Measurements from ENCODE around the gene TAF5. TPM values are rescaled to one million over a fixed set of nuclear protein-coding genes. Genes with fewer than 3 reads are reported as not detected.

Gene TAF5
- total and polyA plus RNA-seq, 10 of the 15 experiments (the other 5 are each of a cell fraction or from before 2014, with no cell fraction given) = 3.7 to 9.2 (median 7.3) TPM

GRCh38 chr10:103423748-103424147, 56.0 kb downstream of the TAF5 start:
- no peaks in the 10 kb centered on the region for H3K79me2 ChIP-seq (ENCODE audit: control insufficient read depth, insufficient read depth, low read length)
- no TSS peak for BruUV-seq (replicated peaks)
- intact Hi-C loops (cut with micrococcal nuclease; ENCODE audit: unreplicated experiment) (no loop called here), in situ Hi-C loops (cut with MboI) (no loop called here)
- WGBS (ENCODE audit: insufficient coverage, insufficient replicate concordance, low lambda C conversion rate, missing lambda C conversion rate) = 85% methylated on average over 5 of the region's 5 CpGs
- no peaks in the 10 kb centered on the region for H4K20me1 ChIP-seq (ENCODE audit: control insufficient read depth, insufficient read depth)
- ChIA-PET SMC1A (ENCODE audit: uncharacterized antibody, unreplicated experiment) (interaction anchor here (0.7 to 1.8 kb wide), 5 partner anchors 35 to 72 kb away, joined by 3 to 10 read pairs (median 3); no protein-coding TSS in a partner anchor), POLR2A (interaction anchor here (1.0 kb wide), 1 partner anchor 67 kb away, joined by 3 read pairs; no protein-coding TSS in a partner anchor), RAD21 (ENCODE audit: unreplicated experiment) (no interaction called here), CTCF (interaction anchor here (1.0 to 2.5 kb wide), 8 partner anchors 8 to 67 kb away, joined by 3 to 11 read pairs (median 6); no protein-coding TSS in a partner anchor)
- FAIRE-seq (no peak), DNase-seq (ENCODE audit: low read depth, low spot score) (no peak), ATAC-seq (no peak)
- H3K4me2 ChIP-seq (ENCODE audit: control insufficient read depth, insufficient read depth) = no peak overlapping the region
- no peaks in the 10 kb centered on the region for H3K4me1 ChIP-seq (ENCODE audit: control insufficient read depth, insufficient read depth, low read length)
- TF ChIP-seq SPI1 (IDR thresholded peaks at IDR 0.05; ENCODE audit: borderline replicate concordance, insufficient read depth, low read depth, low read length) (no peak), ZBTB4 (CRISPR knock-in tag; IDR thresholded peaks at IDR 0.05) (no peak), GABPA (IDR thresholded peaks at IDR 0.05; ENCODE audit: low read depth) (no peak), NRF1 (conservative IDR thresholded peaks at IDR 0.05; ENCODE audit: low read depth, low read length) (no peak), POLR2AphosphoS2 (IDR thresholded peaks at IDR 0.05; ENCODE audit: low read depth, low read length) (no peak), SRF (IDR thresholded peaks at IDR 0.05; ENCODE audit: low read depth in 2 of 2, low read length in 2 of 2) (no peak), EZH2 (IDR thresholded peaks at IDR 0.05; ENCODE audit: borderline replicate concordance, control insufficient read depth, low read depth, low read length) (no peak), RELA (IDR thresholded peaks at IDR 0.05; ENCODE audit: borderline replicate concordance, partially characterized antibody) (no peak), MYC (IDR thresholded peaks at IDR 0.05; ENCODE audit: insufficient read depth, insufficient read length, insufficient replicate concordance, low read length, severe bottlenecking) (no peak), TCF3 (IDR thresholded peaks at IDR 0.05; ENCODE audit: borderline replicate concordance, insufficient read depth, low read depth, low read length) (no peak), CBX3 (IDR thresholded peaks at IDR 0.05; ENCODE audit: borderline replicate concordance, low read depth) (no peak), SIN3A (IDR thresholded peaks at IDR 0.05; ENCODE audit: low read depth, low read length) (no peak), KLF5 (IDR thresholded peaks at IDR 0.05; ENCODE audit: partially characterized antibody) (no peak), TCF7 (IDR thresholded peaks at IDR 0.05; ENCODE audit: borderline replicate concordance) (no peak)
- TF ChIP-seq, protein P1, sequence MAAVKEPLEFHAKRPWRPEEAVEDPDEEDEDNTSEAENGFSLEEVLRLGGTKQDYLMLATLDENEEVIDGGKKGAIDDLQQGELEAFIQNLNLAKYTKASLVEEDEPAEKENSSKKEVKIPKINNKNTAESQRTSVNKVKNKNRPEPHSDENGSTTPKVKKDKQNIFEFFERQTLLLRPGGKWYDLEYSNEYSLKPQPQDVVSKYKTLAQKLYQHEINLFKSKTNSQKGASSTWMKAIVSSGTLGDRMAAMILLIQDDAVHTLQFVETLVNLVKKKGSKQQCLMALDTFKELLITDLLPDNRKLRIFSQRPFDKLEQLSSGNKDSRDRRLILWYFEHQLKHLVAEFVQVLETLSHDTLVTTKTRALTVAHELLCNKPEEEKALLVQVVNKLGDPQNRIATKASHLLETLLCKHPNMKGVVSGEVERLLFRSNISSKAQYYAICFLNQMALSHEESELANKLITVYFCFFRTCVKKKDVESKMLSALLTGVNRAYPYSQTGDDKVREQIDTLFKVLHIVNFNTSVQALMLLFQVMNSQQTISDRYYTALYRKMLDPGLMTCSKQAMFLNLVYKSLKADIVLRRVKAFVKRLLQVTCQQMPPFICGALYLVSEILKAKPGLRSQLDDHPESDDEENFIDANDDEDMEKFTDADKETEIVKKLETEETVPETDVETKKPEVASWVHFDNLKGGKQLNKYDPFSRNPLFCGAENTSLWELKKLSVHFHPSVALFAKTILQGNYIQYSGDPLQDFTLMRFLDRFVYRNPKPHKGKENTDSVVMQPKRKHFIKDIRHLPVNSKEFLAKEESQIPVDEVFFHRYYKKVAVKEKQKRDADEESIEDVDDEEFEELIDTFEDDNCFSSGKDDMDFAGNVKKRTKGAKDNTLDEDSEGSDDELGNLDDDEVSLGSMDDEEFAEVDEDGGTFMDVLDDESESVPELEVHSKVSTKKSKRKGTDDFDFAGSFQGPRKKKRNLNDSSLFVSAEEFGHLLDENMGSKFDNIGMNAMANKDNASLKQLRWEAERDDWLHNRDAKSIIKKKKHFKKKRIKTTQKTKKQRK (IDR thresholded peaks at IDR 0.05; ENCODE audit: low read depth, low read length) = no peak
- no peak overlapping the region for H3K27ac ChIP-seq (ENCODE audit: control insufficient read depth, insufficient read depth)
- H3K9ac ChIP-seq (ENCODE audit: control insufficient read depth, insufficient read depth, low read length) = no peak overlapping the region
- H3K36me3 ChIP-seq (ENCODE audit: control insufficient read depth in 2 of 2, insufficient read depth in 2 of 2, low read length in 1 of 2) = peaks cover 27 to 61% of the 10 kb centered on the region in 2 experiments
- no peaks in the 10 kb centered on the region for H3K27me3 ChIP-seq (replicated peaks in 1 of 2; ENCODE audit: control insufficient read depth in 2 of 2, insufficient read depth in 2 of 2, low read length in 1 of 2)
- H3K4me3 ChIP-seq = no peak overlapping the region
- H3K9me3 ChIP-seq (replicated peaks; ENCODE audit: control insufficient read depth, insufficient read depth, low read length) = no peaks in the 10 kb centered on the region
- H2AFZ ChIP-seq (ENCODE audit: control insufficient read depth, low read depth, low read length) = no peak overlapping the region
